ENCODE results near the gene SIX2.

DNA sequence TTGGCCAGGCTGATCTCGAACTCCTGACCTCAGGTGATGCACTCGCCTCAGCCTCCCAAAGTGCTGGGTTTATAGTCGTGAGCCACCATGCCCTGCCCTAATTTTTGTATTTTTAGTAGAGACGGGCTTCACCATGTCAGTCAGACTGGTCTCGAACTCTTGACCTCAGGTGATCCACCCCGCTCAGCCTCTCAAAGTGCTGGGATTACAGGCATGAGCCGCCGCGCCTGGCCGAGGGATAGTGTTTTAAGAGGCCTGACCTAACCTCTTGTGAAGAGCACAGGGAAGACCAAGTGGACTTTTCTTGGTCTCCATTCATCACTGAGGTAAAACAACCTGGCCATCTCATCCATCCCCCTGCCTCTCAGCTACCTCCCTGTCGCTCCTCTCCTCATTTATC, 29.7 kb downstream of the SIX2 start:
- TF ChIP-seq POLR2AphosphoS5 (IDR thresholded peaks at IDR 0.05; ENCODE audit: low read depth, low read length) (no peak), POLR2A (IDR thresholded peaks at IDR 0.05; ENCODE audit: low read depth, low read length) (no peak)
